GM12874 (cell line): Measurements from ENCODE around the gene EVL.

ENCODE experiments used
- TF ChIP-seq, protein P1 (sequence below): IDR thresholded peaks from 2 replicates; pipeline ENCODE4 v1.5.1; 2011; ENCODE audit warnings: low read depth, mild to moderate bottlenecking, control low read depth, low read length, moderate library complexity; ENCODE audit not compliant: insufficient read depth

The EVL gene

GRCh38 chr14:100173353-100173752 is 108.1 kb downstream of the EVL start:
- TF ChIP-seq, protein P1, sequence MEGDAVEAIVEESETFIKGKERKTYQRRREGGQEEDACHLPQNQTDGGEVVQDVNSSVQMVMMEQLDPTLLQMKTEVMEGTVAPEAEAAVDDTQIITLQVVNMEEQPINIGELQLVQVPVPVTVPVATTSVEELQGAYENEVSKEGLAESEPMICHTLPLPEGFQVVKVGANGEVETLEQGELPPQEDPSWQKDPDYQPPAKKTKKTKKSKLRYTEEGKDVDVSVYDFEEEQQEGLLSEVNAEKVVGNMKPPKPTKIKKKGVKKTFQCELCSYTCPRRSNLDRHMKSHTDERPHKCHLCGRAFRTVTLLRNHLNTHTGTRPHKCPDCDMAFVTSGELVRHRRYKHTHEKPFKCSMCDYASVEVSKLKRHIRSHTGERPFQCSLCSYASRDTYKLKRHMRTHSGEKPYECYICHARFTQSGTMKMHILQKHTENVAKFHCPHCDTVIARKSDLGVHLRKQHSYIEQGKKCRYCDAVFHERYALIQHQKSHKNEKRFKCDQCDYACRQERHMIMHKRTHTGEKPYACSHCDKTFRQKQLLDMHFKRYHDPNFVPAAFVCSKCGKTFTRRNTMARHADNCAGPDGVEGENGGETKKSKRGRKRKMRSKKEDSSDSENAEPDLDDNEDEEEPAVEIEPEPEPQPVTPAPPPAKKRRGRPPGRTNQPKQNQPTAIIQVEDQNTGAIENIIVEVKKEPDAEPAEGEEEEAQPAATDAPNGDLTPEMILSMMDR: no peak

DNA sequence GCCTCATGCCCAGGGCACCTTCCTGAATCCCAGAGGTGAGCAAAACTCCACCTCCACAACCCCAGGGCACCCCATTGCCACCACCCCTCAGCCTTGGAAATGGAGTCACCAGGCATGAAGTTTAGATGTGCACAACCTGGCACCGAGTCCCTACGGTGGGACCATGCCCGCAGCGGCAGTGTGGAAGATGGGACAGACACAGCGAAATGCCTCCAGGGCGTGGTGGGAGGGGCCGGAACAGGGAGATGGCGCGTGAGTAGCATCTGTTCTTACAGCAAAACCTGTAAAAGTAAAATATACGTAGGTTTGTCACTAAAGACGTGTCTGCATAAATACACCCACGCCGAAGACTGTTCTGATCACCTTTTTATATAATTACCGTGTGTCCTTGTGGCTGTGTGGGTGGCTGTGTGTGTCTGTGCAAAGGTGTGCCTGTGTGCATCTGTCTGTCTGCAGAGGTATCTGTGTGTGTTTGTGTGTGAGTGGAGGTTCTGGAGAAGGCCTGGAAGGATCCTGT is 111.6 kb downstream of the EVL start:
- TF ChIP-seq, protein P1: no peak

DNA sequence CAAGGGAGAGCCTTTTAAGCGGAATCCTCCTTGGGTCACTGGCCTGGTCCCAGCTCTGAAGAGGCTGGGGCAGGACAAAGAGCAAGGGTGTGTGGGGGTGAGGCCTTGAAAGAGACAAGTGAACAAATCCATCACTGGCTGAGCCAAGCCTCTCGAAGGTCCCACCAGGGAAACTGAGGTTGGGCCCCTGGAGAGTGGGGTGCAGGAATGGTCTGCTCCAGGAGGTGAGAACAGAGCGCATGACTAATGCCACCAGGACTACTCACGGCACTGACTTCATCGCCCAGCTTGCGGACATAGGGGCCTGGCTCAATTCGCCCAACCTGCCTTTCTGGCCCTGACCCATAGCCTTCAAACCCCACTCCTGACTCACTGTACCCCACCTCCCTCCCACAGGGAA is 113.5 kb downstream of the EVL start:
- TF ChIP-seq, protein P1: no peak

- TF ChIP-seq, protein P1: no peak
Observed at GRCh38 chr14:100187247-100187833, 122.1 kb downstream of the EVL start.

- TF ChIP-seq, protein P1: no peak
Observed at GRCh38 chr14:100188392-100189030, 123.3 kb downstream of the EVL start.

- TF ChIP-seq, protein P1: no peak
Observed at GRCh38 chr14:100190126-100190525, 124.9 kb downstream of the EVL start.

- TF ChIP-seq, protein P1: no peak
Observed at GRCh38 chr14:100191584-100192249, 126.5 kb downstream of the EVL start.
